GM18499 (cell line): Measurements from ENCODE around the gene GIPC3.

ENCODE experiments used
- ATAC-seq: cut with Tn5 transposase; IDR thresholded peaks from one replicate; pipeline ENCODE4 v1.9.1; 2021; ENCODE audit warnings: moderate number of reproducible peaks; ENCODE audit not compliant: insufficient read depth, unreplicated experiment

GIPC3 gene, protein sequence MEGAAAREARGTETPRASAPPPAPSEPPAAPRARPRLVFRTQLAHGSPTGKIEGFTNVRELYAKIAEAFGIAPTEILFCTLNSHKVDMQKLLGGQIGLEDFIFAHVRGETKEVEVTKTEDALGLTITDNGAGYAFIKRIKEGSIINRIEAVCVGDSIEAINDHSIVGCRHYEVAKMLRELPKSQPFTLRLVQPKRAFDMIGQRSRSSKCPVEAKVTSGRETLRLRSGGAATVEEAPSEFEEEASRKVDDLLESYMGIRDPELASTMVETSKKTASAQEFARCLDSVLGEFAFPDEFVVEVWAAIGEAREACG

DNA sequence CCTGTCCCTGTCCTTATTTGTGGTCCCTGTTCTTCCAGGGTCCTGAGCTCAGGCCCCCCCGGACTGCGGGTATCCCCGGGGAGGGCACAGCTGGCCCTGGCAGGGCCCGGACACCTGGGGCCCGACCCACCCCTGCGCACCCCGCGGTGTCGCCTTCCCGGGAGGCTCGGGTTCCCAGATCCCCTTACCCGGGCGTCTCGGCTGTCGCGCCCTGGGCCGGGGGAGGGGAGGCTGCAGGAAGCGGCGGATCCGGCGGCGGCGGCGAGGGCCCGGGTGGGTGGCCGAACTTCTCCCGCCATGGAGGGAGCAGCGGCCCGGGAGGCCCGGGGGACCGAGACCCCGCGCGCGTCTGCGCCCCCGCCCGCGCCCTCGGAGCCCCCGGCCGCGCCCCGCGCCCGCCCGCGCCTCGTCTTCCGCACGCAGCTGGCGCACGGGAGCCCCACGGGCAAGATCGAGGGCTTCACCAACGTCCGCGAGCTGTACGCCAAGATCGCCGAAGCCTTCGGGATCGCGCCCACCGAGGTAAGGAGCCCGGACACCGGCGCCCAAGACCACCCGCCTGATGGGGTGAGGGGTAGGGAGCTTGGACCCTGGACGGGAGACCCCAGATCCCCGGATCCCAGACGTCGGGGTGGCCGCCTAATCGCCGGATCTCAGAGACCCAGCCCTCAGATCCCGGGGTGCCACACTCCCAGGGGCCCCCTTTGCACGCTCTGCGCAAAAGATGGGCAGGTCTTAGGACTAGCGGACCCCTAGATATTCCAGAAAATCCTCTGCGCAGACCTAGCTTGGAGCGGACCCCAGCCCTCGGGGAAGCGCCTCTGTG, at the start of gene GIPC3:
GIPC3 (plus strand) TSS at position 178 of the 826 bp plus-strand sequence; CDS start at position 298, 120 bp downstream.
- ATAC-seq, result no peak

DNA sequence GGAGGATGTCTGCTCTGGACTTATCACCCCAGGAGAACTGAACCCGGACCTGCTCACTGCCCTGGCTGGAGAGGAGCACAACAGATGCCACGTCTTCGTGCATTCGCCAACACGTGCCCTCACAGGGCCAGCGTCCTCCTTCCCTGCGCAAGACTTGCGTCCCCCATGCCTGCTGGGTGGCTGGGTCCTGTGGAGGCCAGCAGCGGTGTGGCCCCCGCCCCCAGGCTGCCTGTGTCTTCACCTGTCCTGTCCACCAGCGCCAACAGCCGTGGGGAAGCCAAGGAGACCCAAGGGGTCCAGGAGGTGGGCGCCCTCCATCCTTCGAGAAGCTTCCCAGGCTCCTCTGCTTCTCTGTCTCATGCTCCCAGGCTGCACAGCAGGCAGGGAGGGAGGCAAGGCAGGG, 49.7 kb upstream of the GIPC3 start:
- ATAC-seq, result no peak

DNA sequence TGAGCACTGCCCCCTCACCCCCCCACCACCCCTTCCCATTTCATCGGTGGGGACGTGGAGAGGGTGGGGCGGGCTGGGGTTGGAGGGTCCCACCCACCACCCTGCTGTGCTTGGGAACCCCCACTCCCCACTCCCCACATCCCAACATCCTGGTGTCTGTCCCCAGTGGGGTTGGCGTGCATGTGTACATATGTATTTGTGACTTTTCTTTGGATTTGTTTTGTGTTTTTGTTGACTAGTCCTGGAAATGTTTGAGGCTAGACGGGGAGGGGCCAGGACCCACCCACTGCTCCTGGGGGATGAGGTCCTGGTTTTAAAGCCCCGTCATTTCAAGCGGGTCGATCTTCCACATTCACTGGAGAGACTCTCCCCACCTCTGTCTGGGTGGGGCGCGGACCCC, 49.3 kb upstream of the GIPC3 start:
- ATAC-seq, result no peak

DNA sequence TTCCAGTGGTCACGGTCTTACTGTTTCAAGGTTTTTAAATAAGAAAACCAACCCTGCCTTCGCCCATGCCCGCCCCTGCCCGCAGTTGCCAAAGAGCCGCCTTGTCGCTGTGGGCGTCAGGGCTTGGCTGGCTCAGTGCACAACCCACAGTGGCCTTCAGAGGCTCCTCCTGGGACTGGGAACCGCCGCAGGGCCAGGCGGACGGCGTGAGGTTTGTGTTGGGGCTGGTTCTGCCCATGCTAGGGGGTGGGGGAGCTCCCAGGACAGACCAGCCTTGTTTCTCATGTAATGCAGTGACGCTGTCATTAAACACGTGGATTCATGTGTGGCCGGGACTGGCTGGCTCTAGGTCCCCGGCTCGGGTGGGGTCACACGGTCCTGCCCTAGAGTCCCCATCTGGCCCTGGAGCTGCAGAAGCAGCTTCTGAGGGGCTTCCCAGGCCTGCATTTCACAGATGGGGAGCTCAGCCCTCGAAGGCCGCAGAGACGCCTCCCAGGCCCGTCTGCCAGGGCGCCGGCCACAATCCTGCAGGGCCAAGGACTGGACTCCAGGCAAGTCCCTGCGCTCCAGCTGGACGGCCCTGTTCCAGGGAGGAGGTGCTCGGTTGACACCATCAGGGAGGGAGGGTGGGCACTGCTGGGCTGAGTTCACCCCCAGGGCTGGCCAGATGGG, 48.7 kb upstream of the GIPC3 start:
- ATAC-seq, result no peak

DNA sequence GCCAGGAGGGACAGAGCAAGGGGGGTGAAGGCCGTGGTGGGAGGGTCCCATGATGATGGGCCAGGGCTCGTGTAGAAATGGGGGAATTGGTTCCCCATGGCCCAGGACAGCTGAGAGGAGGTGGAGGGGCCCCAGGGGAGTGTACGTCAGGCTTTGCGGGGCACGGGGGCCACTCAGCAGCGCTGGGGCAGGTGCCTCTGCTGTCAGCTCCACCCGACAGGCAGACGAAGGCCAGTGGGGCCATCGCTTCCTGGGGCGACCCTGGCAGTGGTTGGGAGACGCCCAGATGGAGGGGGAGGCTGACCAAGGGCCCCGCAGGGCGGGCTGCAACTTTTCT, 48.2 kb upstream of the GIPC3 start:
- ATAC-seq, result no peak

DNA sequence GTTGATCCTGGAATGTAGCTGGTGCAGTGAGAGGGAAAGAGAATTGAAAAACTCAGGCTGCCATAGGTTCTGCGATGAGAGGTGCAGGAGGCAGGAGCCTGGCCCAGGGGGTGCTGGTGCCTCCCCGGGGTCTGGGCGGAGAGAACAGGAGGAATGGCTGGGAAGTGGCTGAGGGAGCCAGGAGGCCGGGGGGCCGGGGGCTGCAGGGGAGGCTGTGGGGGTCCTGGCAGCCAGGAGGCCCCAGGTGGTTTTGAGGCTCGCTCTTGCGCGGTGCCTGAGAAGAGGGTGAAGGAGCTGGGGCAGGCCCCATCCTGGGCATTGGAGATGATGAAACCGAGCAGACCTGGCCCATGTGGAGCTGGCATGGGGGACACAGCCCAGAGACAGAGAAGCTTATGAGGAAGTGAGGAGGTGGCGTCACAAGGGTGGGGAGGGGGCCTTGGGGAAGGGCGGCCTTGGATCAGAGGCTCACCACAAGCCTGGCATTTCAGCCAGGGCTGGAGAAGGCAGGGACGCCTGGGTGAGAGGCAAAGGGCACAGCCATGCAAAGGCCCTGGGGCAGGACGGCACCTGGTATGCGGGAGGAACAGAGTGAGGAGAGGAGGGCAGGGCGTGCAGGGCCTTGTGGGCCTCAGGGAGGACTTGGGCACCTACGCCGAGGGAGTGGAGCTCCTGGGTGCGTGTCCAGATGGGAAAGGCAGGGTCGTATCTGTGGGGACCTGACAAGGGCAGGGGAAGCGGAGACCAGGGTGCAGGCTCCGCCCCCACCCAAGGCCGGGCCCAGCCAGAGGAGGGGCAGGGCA, 47.6 kb upstream of the GIPC3 start:
- no peak for ATAC-seq

DNA sequence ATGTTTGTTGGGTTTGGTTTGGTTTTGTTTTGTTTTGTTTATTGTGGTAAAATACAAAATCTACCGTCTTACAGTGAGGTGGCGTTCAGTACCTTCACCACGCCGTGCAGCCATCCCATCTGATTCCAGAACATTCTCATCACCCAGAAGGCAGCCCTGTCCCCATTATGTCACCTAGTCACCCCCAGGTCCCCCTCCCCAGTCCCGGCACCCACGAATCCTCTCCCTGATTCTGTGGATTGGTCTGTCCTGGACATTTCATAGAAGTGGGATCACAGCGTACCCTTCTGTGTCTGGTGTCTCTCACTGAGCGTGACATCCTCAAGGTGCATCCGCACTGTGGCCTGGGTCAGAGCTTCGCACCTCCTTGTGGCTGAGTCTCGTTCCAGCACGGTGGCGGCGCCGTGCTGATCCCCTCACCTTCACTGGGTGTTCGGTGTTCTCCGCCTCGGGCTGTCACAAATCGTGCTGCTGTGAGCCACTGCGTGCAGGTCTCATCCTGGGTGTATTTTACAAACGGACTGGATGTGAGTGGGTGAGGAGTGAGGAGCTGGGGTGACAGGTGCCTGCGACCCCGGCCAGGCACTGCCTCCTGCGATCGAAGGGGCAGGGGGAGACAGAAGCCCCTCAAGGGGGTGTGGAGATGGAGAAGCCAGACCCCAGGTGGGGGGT, 46.9 kb upstream of the GIPC3 start:
- no peak for ATAC-seq

DNA sequence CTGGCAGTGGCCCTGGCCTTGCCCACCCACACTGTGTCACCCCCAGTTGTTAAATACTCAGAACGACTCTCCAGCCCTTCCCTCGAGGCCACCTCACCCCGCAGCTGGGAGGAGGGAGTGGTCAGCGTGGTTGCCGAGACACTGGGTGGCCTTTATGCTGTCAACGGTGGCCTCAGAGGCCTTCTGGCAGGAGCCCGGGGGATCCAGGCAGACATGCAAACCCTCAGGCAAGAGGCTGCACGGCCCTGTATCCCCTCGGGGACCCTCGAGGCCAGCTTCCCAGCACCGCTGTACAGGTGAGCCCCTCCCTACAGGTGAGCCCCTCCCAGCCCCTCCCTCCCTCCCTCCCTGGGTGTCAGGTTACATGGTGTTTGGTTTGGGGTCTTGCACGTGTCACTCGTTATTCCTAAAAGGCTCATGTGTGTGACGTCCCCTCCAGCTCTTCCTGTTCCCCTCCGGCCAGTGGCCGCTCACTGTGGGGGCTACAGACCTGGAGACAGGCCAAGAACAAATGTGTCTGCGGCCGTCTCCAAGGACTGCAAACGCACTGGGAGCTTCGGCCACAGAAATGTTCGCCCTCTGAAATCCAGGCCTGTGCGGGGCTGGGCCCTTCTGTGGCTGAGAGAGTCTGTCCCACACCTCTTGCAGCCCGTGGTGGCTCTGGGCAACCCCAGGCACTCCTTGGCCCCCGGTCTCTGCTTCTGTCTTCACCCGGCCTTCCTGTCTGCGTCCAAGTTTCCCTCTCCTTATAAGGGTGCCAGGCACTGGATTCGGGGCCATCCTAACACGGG, 46.1 kb upstream of the GIPC3 start, which contains the start of gene TEKTIP1:
TEKTIP1 (plus strand) TSS at position 210 of the 791 bp plus-strand sequence; CDS start at position 214, 4 bp downstream.
- no peak for ATAC-seq

DNA sequence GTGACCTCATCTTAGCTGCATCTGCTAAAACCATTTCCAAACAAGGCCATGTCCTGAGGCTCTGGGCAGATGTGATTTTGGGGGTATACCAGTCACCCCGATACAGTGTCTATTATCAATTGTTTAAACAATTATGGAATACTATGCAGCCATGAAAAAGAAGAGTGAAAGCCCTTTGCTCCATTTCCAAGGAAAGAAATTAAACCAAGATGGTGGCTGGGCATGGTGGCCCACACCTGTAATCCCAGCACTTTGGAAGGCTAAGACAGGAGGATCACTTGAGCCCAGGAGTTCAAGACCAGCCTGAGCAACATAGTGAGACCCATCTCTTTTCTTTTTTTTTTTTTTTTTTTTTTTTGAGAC, 45.5 kb upstream of the GIPC3 start:
- ATAC-seq, result no peak

DNA sequence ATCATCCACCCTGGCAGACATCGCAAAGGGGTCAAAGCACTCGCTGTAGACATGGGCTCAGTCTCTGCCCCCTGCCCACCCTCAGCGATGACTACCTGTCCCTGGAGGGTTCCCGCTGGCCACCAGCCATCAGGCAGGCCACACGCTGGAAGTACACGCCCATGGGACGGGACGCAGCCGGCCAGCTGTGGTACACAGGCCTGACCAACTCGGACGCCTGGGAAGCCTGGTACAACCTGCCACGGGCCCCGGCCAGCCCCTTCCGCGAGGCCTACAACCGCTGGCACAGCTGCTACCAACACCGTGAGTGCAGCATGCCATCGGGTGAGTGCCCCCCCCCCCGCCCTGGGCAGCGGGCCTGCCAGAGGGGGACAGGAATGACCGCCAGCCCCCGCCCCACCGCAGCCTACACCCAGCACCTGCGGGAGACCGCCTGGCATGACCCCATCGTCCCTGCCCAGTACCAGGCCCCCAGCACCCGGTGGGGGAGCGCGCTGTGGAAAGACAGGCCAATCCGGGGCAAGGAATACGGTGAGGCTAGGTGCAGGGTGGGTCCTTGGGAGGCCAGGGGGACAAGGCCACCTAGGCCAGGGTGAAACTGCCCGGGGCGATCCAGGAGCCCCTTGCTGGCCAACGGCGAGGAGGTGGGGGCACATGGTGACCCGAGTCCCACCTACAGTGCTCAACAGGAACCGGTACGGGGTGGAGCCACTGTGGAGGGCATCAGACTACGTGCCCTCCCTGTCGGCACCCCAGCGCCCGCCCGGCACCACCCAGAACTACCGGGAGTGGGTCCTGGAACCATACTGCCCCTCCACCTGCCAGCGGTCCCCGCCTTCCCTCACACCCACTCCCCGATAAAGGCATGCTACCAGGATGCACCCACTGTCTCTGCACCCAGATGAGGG, 41.9 kb upstream of the GIPC3 start:
- no peak for ATAC-seq

DNA sequence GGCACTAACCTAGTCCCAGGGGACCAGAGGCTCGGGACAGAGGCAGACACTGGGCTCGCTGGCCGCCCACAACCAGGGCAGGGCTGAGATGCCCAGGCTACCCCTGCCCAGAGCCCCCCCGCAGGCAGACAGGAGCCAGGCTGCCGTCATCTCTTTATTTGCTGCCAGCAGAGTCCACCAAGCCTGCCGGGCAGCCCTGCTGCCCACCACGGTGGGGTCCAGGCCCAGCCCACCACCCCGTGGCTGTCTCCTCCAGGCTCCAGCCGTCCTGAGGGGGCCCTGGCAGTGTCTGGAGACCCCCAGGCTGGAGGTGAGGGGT, 41.3 kb upstream of the GIPC3 start:
- no peak for ATAC-seq

DNA sequence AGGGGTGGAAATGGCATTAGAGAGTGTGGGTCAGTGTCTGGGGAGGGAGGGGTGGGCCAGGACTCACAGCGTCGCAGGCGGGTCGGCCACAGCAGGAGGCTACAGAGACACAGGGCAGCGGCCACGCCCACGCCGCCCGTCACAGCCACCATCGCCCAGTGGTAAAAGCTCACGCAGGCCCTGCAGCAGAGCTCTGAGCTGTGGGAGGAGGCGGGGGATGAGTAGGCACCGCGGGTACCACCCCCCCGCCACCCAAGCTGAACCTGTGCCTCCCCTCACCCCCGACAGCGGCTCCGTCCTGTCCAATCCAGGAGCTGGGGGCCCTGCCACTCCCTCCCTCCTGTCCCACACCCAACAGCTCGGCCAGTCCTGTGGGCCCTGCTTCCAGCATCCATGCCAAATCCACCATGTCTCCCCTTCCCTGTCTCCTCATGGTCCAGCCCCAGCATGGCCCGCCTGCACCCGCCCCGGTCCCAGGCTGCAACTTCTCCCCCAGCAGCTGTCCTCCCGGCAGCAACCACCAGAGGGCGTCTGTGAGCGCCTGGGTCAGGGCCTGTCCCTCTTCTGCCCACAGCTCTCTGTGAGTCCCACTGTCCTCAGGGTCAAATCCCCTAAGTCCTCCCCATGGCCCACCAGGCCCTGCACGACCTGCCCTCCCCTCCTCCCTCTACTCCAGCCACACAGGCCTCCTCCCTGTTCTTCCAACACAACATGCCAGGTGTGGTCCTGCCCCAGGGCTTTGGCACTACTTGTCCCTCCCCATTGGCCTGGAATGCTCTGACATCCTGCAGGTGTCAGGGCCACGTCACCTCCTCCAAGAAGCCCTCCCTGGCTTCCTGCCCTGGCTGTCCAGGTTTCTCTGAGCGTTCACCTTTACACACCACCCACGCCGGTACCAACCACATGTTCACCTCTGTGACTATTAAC, 40.3 kb upstream of the GIPC3 start:
- no peak for ATAC-seq

DNA sequence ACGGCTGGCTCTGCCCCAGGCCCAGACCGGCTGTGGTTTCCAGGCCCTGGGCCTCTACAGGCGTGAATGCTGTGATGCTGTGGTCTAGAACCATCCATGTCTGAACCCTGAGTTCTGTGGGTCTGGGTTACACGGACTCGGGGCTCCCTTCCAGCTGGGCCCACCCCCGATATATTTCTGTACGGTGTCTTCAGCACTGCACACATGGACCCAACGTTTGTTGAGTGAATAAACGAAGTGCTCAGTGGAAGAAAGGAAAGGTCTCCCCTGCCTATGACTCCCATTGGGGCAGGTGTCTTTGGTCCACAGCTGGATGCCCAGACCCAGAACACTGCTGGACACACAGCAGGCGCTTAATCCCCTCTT, 39.6 kb upstream of the GIPC3 start:
- ATAC-seq, result no peak

DNA sequence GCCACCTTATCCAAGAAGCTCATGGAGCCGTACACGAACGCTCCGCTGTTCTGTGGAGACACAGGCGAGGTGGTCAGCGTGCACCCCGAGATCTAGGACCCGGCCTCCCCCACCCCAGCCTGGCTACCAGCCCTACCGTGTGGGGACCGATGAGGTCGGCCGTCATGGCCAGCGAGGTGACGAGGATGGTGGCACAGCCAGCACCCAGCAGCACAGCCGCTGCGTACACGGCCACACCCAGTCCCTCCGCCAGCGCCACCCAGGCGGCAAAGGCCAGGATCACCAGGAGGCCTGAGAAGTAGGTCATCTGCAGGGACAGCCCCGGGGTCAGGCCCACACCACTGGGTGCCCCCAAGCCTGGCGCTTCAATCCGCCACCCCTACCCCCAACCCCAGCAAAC, 39.2 kb upstream of the GIPC3 start:
- ATAC-seq, result no peak

DNA sequence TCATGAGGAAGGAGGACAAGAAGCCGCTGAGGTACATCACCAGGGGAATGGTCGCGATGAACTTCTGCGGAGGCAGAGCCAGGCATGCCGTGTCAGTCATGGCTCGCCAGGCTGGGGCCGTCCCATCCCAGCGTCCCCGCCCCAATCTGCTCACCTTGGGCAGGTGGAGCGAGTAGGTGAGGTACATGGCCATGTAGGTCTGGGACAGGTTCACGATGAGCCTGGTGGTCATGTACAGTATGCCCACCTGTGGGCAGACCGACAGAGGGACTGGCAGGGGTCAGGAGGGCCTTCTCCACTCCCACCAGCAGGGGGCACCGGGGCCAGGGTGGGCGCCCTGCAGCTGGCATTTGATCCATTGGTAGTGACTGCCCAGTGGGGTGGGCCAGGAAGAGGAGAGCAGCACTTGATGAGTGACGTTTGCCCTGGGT, 38.0 kb upstream of the GIPC3 start:
- no peak for ATAC-seq

DNA sequence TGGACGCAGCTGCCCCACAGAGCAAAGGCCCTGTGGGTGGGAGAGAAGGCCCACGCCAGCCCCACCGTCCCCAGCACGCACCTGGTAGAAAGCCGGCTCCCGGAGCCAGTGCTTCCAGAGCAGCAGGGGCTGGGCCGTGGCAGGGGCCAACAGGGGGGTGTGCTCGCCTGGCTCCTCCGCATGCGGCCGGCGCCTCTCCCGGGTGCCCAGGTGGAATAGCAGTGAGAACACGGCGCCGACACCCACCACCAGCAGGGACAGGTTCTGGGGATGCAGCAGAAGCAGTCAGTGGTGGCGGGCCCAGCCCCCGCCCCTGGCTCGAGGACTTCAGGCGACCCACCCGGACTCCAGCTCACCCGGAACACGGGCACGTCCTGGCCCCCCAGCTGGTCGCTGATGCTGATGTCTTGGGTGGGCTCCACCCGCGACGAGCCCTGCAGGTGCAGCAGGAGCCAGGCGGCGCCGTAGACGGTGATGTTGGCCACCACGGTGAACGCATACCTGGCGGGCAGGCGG, 37.5 kb upstream of the GIPC3 start:
- ATAC-seq, result no peak

DNA sequence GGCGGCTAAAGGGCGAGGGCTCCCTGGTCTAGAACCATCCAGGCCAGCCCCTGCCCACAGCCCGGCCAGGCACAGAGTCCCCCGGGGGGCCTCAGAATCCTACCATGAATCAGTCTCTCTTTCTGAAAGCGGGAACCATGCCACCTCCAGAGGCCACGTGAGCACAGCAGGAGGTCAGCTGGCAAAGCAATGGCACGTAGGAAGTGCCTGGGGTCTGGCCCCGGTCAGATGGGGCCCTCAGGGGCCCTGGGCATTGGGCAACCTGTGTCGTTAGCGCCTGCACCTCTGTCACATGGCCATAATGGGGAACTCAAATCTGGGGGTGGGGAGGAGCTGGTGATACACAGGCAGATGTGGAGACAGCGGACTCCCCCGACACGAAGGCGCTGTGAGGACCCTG, 36.7 kb upstream of the GIPC3 start:
- no peak for ATAC-seq
